ENCODE measurements around the gene PRUNE1.
A peak's percentile ranks its signal among the peaks of the same experiment; 100 is the strongest.

- no peak for TF ChIP-seq CTCF (IDR thresholded peaks at IDR 0.05)
- TF ChIP-seq POLR2AphosphoS5 (IDR thresholded peaks at IDR 0.05) = peak in 1 of 3 donors; percentile 28
These were observed 41.9 kb downstream of the PRUNE1 start for GRCh38 chr1:151050051-151050688.
